ENCODE measurements around the gene METTL6.

GRCh38 chr3:15360788-15361493 lies 66.4 kb downstream of the METTL6 start:
- TF ChIP-seq POLR2A (IDR thresholded peaks at IDR 0.05) (no peak), POLR2AphosphoS5 (IDR thresholded peaks at IDR 0.05) (no peak), CTCF (IDR thresholded peaks at IDR 0.05) (no peak), EP300 (IDR thresholded peaks at IDR 0.05) (no peak)

Measured in suprapubic skin (tissue), 4 donors.